Measurements from ENCODE around the gene RCOR3. TPM values are rescaled to one million over a fixed set of nuclear protein-coding genes. Genes with fewer than 3 reads are reported as not detected.
A peak's percentile ranks its signal among the peaks of the same experiment; 100 is the strongest.

The RCOR3 gene
- total and polyA plus RNA-seq, 2 of the 8 experiments (the other 6 are each of a cell fraction or from before 2014, with no cell fraction given) = 21.4 to 36.3 TPM

GRCh38 chr1:211336775-211337174 lies 77.6 kb downstream of the RCOR3 start:
- Histone ChIP-seq H3K4me2 (ENCODE audit: insufficient read depth in 1 of 2, low read depth in 2 of 2, low read length in 2 of 2) (no peak overlapping the region), H3K36me3 (ENCODE audit: control insufficient read depth in 2 of 4, insufficient read depth in 4 of 4, low read length in 3 of 4) (no peaks in the 10 kb centered on the region), H2BK12ac (ENCODE audit: low read depth, low read length) (no peak overlapping the region), H3K9me3 (ENCODE audit: insufficient read depth in 2 of 2, low read depth in 1 of 2, low read length in 1 of 2) (no peaks in the 10 kb centered on the region), H3K14ac (ENCODE audit: insufficient read length) (no peak overlapping the region), H3K79me2 (ENCODE audit: control insufficient read depth in 1 of 2, insufficient read depth in 2 of 2, low read length in 2 of 2) (peaks cover 0 to 58% of the 10 kb centered on the region in 2 experiments; a peak in 2 of 4 replicates), H2BK20ac (ENCODE audit: low read length) (no peak overlapping the region), H3K27me3 (replicated peaks in 1 of 4; ENCODE audit: control insufficient read depth in 3 of 4, extremely low read depth in 1 of 4, insufficient read depth in 3 of 4, low read length in 3 of 4) (no peaks in the 10 kb centered on the region), H3K4me1 (replicated peaks in 1 of 4; ENCODE audit: control insufficient read depth in 3 of 4, insufficient read depth in 4 of 4, low read length in 3 of 4) (peaks cover 2 to 4% (median 4%) of the 10 kb centered on the region in 4 experiments), H2AK5ac (ENCODE audit: low read depth, low read length) (no peak overlapping the region), H2BK15ac (ENCODE audit: low read length) (no peak overlapping the region), H4K5ac (ENCODE audit: insufficient read length, low read depth, low read length) (no peak overlapping the region), H4K8ac (ENCODE audit: extremely low read depth, insufficient read depth, low read length) (no peak overlapping the region), H2AFZ (ENCODE audit: low read length) (no peak overlapping the region), H3K23ac (ENCODE audit: insufficient read length) (no peak overlapping the region), H2BK5ac (ENCODE audit: low read depth, low read length) (no peak overlapping the region), H3K18ac (ENCODE audit: extremely low read depth, low read length) (no peak overlapping the region), H3K27ac (ENCODE audit: low read depth, low read length) (no peak overlapping the region), H3K56ac (replicated peaks; ENCODE audit: insufficient read length, low read depth, low read length) (no peak overlapping the region), H3K23me2 (ENCODE audit: low read depth, low read length) (no peaks in the 10 kb centered on the region), H4K20me1 (replicated peaks in 1 of 2; ENCODE audit: control insufficient read depth in 1 of 2, insufficient read depth in 2 of 2, low read length in 2 of 2) (peaks cover 0 to 8% of the 10 kb centered on the region in 2 experiments), H3K9ac (replicated peaks in 1 of 4; ENCODE audit: extremely low read depth in 1 of 4, low read depth in 3 of 4, low read length in 3 of 4) (no peak overlapping the region), H3K79me1 (ENCODE audit: low read depth, low read length) (peaks cover 7% of the 10 kb centered on the region; the same call in 1 of the 2 replicates), H3K4me3 (ENCODE audit: extremely low read depth in 1 of 4, insufficient read depth in 2 of 4, low read depth in 3 of 4, low read length in 4 of 4) (no peak overlapping the region), H2BK120ac (replicated peaks; ENCODE audit: low read depth, low read length) (no peak overlapping the region), H3K4ac (replicated peaks; ENCODE audit: insufficient read length, low read depth, low read length) (no peak overlapping the region), H4K91ac (replicated peaks; ENCODE audit: insufficient read length, low read length) (no peak overlapping the region)
- no peak for TF ChIP-seq MAX (IDR thresholded peaks at IDR 0.05)
- no peak for TF ChIP-seq CHD1 (IDR thresholded peaks at IDR 0.05; ENCODE audit: low read depth, low read length)
- no peak for TF ChIP-seq BCL11A (IDR thresholded peaks at IDR 0.05; ENCODE audit: low read depth in 2 of 2, low read length in 2 of 2)
- TF ChIP-seq SP4 (IDR thresholded peaks at IDR 0.05; ENCODE audit: low read length) = no peak
- TF ChIP-seq TAF7 (optimal IDR thresholded peaks at IDR 0.05; ENCODE audit: borderline replicate concordance, low read depth, low read length) = no peak
- TF ChIP-seq RXRA (IDR thresholded peaks at IDR 0.05; ENCODE audit: insufficient read depth, low read depth, low read length) = no peak
- no peak for TF ChIP-seq TBP (IDR thresholded peaks at IDR 0.05; ENCODE audit: low read depth, low read length)
- no peak for TF ChIP-seq CTBP2 (IDR thresholded peaks at IDR 0.05; ENCODE audit: borderline replicate concordance, insufficient read depth, insufficient read length, low read length)
- no peak for TF ChIP-seq USF2 (IDR thresholded peaks at IDR 0.05; ENCODE audit: low read length)
- no peak for TF ChIP-seq EP300 (IDR thresholded peaks at IDR 0.05; ENCODE audit: borderline replicate concordance in 1 of 2, low read depth in 2 of 2, low read length in 2 of 2)
- no peak for TF ChIP-seq E2F6 (IDR thresholded peaks at IDR 0.05)
- no peak for TF ChIP-seq MAFK (IDR thresholded peaks at IDR 0.05; ENCODE audit: low read depth, low read length)
- WGBS, 2 experiments (ENCODE audit: extremely low coverage in 1 of 2, insufficient coverage in 1 of 2, insufficient read length in 1 of 2, insufficient replicate concordance in 2 of 2, low coverage in 1 of 2, low lambda C conversion rate in 2 of 2, missing lambda C conversion rate in 1 of 2) = 94% methylated on average over 15 of the region's 15 CpGs; no CpG with 5 or more reads in 1 of the 2 experiments
- CTCF ChIA-PET (ENCODE audit: partially characterized antibody) = interaction anchor here (0.9 to 3.0 kb wide), 7 partner anchors 11 to 318 kb away, joined by 3 to 15 read pairs (median 5); no protein-coding TSS in a partner anchor
- FAIRE-seq (no peak), DNase-seq (ENCODE audit: low read depth in 1 of 2, low spot score in 2 of 2) (peak in 1 of 2 experiments; percentile 37)
- POLR2A ChIA-PET (ENCODE audit: partially characterized antibody) = interaction anchor here (0.6 to 1.5 kb wide), 2 partner anchors 9 to 35 kb away, joined by 4 to 6 read pairs; no protein-coding TSS in a partner anchor
